ENCODE measurements around the gene APOBEC3B. TPM values are rescaled to one million over a fixed set of nuclear protein-coding genes. Genes with fewer than 3 reads are reported as not detected.

Gene APOBEC3B
- polyA plus RNA-seq, 1 donor from 2014 or later = not detected

DNA sequence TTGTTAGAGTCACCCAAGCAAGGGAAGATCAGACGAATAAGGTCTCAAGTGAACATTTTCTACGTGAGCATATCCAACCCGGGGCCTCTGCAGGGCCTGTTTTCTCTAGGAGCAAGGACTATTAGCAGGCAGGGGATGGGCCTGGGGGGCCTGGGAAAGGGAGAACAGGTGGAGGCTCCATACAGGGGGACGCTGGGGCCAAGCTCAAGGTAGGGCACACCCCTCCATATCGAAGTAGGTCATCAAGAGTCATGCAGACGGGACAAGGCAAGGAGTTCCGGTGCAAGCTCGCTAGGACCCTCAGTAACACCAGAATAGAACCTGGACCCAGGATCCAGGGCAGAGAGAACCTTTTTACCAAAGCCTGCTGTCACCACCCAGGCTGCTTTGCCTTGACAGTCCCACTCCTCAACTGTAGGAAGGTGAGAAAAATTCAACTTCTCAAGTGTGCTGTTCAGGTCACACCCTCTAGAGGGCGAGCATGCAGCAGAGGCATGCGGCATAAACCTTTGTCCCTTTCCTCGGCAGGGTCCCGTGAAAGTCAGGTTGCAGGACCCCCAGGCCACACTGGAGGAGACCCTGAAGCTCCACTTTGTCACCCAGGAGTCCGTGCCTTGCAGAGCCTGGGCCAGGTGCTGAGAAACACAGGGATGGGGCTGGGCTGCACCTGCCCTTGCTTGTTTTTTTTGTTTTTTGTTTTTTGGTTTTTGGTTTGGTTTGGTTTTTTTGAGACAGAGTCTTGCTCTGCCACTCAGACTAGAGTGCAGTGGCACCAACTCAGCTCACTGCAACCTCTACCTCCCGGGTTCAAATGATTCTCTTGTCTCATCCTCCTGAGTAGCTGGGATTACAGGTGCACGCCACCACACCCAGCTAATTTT is 8.6 kb upstream of the APOBEC3B start:
- Histone ChIP-seq H3K9me2 (ENCODE audit: insufficient read depth, low read length) (no peaks in the 10 kb centered on the region), H2AFZ (ENCODE audit: low read depth, low read length) (no peak overlapping the region), H4K20me1 (ENCODE audit: insufficient read depth) (no peaks in the 10 kb centered on the region), H3K27me3 (ENCODE audit: insufficient read depth, low read depth, low read length) (no peaks in the 10 kb centered on the region), H3K4me2 (ENCODE audit: low read length) (no peak overlapping the region), H3K79me2 (replicated peaks; ENCODE audit: insufficient read depth, low read length) (no peaks in the 10 kb centered on the region), H3K36me3 (ENCODE audit: insufficient read depth, low read length) (no peaks in the 10 kb centered on the region), H3K9me3 (ENCODE audit: low read length) (no peaks in the 10 kb centered on the region), H3K9ac (ENCODE audit: low read length) (no peak overlapping the region), H3K27ac (ENCODE audit: low read length) (no peak overlapping the region), H3F3A (ENCODE audit: insufficient read depth, low read length, poor library complexity, severe bottlenecking) (no peaks in the 10 kb centered on the region), H3K4me3 (ENCODE audit: low read length) (no peak overlapping the region)
- TF ChIP-seq, protein P1, sequence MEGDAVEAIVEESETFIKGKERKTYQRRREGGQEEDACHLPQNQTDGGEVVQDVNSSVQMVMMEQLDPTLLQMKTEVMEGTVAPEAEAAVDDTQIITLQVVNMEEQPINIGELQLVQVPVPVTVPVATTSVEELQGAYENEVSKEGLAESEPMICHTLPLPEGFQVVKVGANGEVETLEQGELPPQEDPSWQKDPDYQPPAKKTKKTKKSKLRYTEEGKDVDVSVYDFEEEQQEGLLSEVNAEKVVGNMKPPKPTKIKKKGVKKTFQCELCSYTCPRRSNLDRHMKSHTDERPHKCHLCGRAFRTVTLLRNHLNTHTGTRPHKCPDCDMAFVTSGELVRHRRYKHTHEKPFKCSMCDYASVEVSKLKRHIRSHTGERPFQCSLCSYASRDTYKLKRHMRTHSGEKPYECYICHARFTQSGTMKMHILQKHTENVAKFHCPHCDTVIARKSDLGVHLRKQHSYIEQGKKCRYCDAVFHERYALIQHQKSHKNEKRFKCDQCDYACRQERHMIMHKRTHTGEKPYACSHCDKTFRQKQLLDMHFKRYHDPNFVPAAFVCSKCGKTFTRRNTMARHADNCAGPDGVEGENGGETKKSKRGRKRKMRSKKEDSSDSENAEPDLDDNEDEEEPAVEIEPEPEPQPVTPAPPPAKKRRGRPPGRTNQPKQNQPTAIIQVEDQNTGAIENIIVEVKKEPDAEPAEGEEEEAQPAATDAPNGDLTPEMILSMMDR (IDR thresholded peaks at IDR 0.05; ENCODE audit: poor library complexity, severe bottlenecking) = peak; percentile 35
- TF ChIP-seq POLR2AphosphoS5 (IDR thresholded peaks at IDR 0.05) = no peak

DNA sequence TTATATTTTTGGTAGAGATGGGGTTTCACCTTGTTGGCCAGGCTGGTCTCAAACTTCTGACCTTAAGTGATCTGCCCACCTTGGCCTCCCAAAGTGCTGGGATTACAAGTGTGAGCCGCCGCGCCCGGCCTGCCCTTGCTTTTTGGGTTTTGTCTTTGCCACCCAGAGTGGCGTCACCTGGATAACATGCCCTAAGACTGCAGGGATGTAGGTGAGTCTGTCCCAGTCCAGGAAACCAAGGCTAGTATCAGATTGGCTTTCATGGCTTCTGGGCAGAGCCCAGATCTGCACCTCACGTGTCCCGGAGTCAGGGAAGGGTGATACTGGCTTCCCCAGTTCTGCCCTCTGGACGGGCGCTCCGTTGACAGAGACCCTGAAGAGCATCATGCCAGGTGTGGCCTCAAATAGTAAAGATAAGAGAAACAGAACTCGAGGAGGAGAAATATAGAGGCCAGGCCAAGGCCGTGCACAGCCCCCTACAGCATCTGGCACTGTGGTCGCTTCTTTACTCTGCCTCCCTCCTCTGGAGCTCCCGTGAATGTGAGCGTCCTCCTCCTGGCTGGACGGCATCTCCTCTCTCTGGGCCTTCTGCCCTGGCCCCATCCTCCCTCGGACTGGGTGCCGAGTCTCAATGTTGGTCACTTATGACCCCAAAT is 7.8 kb upstream of the APOBEC3B start:
- H3F3A ChIP-seq (ENCODE audit: insufficient read depth, low read length, poor library complexity, severe bottlenecking) = no peaks in the 10 kb centered on the region
- no peaks in the 10 kb centered on the region for H3K27me3 ChIP-seq (ENCODE audit: insufficient read depth, low read depth, low read length)
- no peak overlapping the region for H3K27ac ChIP-seq (ENCODE audit: low read length)
- no peak overlapping the region for H2AFZ ChIP-seq (ENCODE audit: low read depth, low read length)
- H3K36me3 ChIP-seq (ENCODE audit: insufficient read depth, low read length) = no peaks in the 10 kb centered on the region
- TF ChIP-seq RAD21 (conservative IDR thresholded peaks at IDR 0.05) (no peak), POLR2AphosphoS5 (IDR thresholded peaks at IDR 0.05) (no peak), TAF1 (IDR thresholded peaks at IDR 0.05; ENCODE audit: low read depth) (no peak), EP300 (conservative IDR thresholded peaks at IDR 0.05; ENCODE audit: poor library complexity, severe bottlenecking) (no peak), EZH2 (IDR thresholded peaks at IDR 0.05; ENCODE audit: borderline replicate concordance, insufficient read depth, low read length, poor library complexity, severe bottlenecking) (no peak), MXI1 (conservative IDR thresholded peaks at IDR 0.05; ENCODE audit: poor library complexity, severe bottlenecking) (no peak), SMC3 (conservative IDR thresholded peaks at IDR 0.05; ENCODE audit: poor library complexity) (no peak)
- TF ChIP-seq, protein P1 (IDR thresholded peaks at IDR 0.05; ENCODE audit: poor library complexity, severe bottlenecking) = no peak
- TF ChIP-seq, protein P2, sequence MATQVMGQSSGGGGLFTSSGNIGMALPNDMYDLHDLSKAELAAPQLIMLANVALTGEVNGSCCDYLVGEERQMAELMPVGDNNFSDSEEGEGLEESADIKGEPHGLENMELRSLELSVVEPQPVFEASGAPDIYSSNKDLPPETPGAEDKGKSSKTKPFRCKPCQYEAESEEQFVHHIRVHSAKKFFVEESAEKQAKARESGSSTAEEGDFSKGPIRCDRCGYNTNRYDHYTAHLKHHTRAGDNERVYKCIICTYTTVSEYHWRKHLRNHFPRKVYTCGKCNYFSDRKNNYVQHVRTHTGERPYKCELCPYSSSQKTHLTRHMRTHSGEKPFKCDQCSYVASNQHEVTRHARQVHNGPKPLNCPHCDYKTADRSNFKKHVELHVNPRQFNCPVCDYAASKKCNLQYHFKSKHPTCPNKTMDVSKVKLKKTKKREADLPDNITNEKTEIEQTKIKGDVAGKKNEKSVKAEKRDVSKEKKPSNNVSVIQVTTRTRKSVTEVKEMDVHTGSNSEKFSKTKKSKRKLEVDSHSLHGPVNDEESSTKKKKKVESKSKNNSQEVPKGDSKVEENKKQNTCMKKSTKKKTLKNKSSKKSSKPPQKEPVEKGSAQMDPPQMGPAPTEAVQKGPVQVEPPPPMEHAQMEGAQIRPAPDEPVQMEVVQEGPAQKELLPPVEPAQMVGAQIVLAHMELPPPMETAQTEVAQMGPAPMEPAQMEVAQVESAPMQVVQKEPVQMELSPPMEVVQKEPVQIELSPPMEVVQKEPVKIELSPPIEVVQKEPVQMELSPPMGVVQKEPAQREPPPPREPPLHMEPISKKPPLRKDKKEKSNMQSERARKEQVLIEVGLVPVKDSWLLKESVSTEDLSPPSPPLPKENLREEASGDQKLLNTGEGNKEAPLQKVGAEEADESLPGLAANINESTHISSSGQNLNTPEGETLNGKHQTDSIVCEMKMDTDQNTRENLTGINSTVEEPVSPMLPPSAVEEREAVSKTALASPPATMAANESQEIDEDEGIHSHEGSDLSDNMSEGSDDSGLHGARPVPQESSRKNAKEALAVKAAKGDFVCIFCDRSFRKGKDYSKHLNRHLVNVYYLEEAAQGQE (IDR thresholded peaks at IDR 0.05; ENCODE audit: borderline replicate concordance) = no peak
- no peak overlapping the region for H3K4me2 ChIP-seq (ENCODE audit: low read length)
- no peaks in the 10 kb centered on the region for H4K20me1 ChIP-seq (ENCODE audit: insufficient read depth)
- H3K9ac ChIP-seq (ENCODE audit: low read length) = no peak overlapping the region
- no peaks in the 10 kb centered on the region for H3K9me3 ChIP-seq (ENCODE audit: low read length)
- H3K4me3 ChIP-seq (ENCODE audit: low read length) = no peak overlapping the region
- no peaks in the 10 kb centered on the region for H3K79me2 ChIP-seq (replicated peaks; ENCODE audit: insufficient read depth, low read length)
- no peaks in the 10 kb centered on the region for H3K9me2 ChIP-seq (ENCODE audit: insufficient read depth, low read length)

All from neural cell (in vitro differentiated cells).